IPS-NIHi7 (cell line): ENCODE results near the gene SUV39H2.
"Not testable (repeated sequence)": the region's sequence is repeated elsewhere in the genome, so short reads cannot be mapped to it uniquely, and the experiment has no call there.

Source experiments
- DNase-seq: peaks from one replicate; pipeline ENCODE4 v3.0.0; 2012; ENCODE audit warnings: mixed read lengths; ENCODE audit errors: extremely low spot score

Gene SUV39H2, protein sequence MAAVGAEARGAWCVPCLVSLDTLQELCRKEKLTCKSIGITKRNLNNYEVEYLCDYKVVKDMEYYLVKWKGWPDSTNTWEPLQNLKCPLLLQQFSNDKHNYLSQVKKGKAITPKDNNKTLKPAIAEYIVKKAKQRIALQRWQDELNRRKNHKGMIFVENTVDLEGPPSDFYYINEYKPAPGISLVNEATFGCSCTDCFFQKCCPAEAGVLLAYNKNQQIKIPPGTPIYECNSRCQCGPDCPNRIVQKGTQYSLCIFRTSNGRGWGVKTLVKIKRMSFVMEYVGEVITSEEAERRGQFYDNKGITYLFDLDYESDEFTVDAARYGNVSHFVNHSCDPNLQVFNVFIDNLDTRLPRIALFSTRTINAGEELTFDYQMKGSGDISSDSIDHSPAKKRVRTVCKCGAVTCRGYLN

DNA sequence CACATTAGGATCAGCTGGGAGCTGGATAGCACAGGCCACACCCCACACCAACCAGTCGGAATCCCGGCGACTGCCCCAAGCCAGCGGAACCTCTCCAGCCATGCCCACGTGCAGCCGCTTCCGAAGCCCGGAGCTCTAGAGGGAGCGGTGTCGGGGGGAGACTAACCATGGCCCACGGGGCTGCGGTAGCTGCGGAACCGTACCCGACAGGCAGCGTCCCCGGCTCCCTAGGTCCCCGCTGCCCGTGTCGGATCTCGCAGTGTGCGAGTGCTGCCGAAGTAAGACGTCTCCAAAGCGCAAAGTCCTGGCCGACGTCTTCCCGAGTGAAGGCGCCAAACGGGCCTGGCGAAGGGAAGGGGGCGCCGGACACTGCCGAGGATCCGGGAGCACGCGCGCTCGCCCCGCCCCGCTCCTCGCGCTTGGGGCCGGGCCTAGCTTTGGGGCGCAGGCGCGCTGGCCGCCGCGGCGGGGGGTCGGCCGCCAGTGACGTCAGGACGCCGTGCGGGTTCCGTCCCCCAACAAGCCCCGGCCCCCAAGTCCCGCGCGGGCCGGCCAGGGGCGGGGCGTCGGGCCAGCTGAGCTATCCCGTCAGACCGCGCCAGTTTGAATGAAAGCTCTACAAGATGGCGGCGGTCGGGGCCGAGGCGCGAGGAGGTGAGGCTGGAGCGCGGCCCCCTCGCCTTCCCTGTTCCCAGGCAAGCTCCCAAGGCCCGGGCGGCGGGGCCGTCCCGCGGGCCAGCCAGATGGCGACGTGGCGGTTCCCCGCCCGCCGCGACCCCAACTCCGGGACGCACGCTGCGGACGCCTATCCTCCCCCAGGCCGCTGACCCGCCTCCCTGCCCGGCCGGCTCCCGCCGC is at the start of gene SUV39H2:
Gene SUV39H2 (plus strand): TSS at position 601 of the 858 bp plus-strand sequence. CDS start 23 bp downstream, at position 624.
- DNase-seq, result peak; percentile 99

DNA sequence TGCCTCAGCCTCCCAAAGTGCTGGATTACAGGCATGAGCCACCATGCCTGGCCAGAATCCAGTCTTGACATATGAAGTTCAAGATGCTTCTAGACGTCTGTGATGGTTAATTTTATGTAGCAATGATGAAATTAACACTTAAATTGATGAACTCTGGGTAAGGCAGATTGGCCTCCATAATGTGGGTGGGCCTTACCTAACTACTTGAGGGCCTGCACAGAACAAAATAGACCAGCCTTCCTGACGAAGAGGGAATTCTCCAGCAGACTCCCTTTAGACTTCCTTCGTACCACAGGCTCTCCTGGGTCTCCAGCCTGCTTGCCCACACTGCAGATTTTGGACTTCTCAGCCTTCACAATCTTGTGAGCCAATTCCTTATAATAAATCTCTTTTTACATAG is 45.6 kb upstream of the SUV39H2 start:
- no peak for DNase-seq

DNA sequence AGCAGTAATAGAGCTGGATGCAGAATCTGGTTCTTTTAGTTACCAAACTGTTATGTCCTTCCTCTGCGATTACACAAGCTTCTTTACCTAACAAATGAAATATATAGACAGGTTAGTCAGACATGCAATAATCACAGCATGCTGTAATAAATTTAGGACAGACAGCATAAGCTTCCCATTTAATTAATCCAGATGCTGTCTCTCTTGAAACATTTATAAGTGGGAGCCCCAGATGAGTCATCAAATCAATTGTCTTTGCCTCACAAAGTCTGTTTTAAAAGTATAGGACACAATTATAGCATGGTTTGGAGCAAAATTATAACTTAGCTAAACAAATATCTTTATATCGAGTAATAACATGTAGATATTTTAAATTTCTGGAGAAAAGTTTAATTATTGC is 42.5 kb upstream of the SUV39H2 start:
- DNase-seq, result no peak

DNA sequence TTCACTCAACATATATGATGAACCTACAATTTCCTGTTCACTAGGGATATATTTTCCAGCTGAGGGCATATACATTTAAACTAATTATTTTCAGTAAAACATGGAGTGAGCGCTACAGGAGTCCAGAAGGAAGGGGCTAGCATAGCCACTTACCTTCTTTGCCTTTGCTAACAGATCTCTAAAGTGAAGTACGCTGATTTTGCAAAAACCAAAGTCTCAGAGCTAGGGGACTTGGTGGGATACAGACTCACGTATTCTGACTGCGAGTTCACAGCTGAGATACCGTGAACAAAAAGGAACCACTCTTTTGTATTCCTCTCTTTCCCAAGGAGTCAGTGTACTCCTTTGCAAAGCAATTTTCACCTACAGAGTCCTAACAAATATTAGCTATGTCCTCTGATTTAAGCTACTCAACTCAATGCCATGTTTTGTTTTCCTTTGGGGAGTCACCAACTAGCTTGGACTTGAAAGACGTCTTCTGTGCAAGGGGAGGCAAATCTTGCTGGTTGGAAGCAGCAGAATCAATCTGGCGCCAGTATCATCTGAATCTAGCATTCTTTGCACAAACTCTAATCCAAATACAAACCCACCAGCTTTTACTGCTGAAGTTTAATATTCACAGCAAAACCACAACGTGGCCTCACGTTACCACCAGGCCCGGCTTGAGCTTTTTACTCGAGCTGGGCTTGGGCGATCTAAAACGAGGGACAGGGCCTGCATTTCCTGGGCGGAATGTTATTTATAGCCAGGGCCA is 41.5 kb upstream of the SUV39H2 start:
- DNase-seq, result no peak

DNA sequence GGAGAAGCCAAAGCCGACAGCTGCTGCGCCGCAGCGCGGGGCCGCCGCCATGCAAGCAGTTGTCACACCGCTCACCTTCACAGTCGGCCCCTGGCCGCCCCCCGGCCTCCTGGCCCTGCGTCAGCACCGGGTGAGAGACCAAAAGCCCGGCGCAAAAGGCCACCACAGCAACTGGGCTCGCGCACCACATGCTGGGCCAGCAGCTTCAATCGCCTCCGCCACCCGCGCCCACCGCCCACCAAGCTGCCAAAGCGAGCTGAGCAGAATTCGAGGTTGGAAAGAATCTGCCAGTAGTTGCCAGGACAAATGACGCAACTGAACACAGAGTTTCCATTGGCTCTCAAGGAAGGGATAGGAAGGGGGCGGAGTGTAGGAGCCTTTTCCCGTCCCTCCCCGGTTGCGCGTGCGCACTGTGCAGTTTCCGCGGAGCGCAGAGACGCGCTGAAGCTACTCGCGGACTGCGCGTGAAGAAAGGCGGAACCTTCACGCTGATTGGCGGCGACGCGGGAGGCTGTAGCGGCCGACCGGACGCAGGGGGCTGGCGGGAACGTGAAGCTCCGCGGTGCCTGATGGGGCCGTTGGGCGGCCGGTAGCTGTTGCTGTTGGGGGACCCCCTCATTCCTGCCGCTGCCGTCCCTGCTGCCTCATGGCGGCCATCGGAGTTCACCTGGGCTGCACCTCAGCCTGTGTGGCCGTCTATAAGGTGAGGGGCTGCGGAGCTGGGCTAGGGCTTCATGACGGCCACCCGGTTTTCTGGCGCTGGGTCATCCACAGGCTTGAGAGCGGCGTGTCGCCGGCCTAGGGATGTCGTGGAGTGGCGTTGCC is 40.7 kb upstream of the SUV39H2 start, which contains the start of the genes CDNF, HSPA14 and MSANTD7:
Gene CDNF (minus strand): TSS at position 281 of the 825 bp plus-strand sequence. CDS start 91 bp downstream, at position 190.
Gene HSPA14 (plus strand): TSS at position 550 of the 825 bp plus-strand sequence. CDS start 97 bp downstream, at position 647.
Gene MSANTD7 (plus strand): TSS at position 550 of the 825 bp plus-strand sequence. CDS start 3,979 bp downstream, outside the sequence.
- peak; percentile 98 for DNase-seq

DNA sequence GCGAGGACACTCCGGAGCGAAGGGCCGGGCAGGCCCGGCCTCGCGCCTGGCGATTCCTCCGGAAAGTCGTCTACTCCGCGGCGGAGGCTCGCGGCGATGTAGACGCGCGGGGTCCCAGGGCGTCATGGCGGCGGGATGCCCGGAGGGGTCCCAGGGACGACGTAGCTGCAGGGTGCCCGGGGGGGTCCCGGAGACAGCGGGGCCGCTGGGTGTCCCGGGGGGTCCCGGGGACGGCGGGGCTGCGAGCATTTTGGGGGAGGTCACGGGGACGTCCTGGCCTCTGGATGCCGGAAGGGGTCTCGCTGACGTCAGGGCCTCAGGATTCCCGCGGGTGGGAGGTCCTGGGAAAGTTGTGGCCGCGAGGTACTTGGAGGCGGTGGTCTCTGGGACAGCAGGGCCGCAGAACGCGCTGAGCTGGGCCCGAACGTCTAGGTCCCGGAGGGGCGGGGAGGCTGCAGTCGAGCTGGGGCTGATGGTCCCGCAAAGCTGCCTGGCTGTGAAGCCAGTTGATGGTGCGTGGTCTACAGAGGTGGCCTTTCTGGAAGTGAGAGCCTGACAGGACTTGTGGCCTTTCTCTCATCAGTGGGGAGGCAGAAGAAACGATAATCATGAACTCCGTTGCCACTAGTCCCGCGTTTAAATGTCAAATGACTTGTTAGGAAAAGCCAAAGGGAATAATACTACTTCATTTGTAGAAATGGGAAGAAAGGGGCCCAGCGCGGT is 39.9 kb upstream of the SUV39H2 start:
- DNase-seq, result peak; percentile 68

DNA sequence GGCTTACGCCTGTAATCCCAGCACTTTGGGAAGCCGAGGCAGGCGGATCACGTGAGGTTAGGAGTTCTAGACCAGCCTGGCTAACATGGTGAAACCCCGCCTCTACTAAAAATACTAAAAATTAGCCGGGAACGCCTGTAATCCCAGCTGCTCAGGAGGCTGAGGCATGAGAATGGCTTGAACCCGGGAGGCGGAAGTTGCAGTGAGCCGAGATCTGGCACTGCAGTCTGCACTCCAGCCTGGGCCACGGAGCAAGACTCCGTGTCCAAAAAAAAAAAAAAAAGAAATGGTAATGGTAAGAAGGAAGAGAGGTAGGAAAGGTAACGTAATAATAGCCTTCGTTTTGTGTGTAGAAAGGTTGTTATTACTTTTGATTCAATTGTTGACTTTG is 39.4 kb upstream of the SUV39H2 start:
- no peak for DNase-seq

DNA sequence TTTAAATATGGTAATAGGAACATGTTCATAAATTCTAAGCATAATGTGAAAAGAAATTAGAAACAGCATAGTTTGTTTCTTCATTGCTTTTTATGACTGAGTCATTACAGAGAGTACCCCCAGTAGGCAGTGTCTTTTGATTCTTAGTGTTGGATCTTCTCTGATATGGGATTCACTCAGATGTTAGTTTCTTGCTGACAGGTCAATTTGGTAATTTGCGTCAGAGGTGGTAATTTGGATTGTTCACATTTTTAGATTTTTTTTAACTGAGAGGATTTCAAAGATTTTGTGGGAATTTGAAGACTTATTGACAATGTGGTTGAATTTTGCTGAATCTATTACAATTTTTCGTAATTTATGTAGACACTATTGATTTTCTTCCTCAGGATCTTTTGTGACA is 38.5 kb upstream of the SUV39H2 start:
- no peak for DNase-seq

DNA sequence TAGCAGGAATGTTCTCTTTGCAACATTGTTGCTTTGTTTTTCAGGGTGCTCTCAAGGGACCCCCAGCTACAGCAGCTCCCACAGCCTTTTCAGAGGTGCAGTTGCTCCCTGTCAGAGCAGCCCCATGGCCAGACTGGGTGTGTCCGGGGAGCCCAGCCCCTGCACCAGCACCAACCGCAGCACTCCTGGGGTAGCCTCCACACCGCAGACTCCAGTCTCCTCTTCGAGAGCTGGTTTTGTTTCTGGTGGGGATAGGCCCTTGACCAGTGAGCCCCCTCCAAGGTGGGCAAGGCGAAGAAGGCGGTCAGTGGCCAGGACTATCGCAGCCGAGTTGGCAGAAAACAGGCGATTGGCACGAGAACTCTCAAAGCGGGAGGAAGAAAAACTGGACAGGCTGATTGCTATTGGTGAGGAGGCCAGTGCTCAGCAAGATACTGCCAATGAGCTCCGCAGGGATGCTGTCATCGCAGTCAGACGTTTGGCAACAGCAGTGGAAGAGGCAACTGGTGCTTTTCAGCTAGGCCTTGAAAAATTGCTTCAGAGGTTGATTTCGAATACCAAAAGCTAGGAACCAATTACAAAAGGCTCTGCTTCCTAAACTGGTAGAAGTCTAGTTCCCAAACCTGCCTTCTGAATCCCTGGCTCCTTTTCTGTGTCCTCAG is 35.2 kb upstream of the SUV39H2 start:
- no peak for DNase-seq

DNA sequence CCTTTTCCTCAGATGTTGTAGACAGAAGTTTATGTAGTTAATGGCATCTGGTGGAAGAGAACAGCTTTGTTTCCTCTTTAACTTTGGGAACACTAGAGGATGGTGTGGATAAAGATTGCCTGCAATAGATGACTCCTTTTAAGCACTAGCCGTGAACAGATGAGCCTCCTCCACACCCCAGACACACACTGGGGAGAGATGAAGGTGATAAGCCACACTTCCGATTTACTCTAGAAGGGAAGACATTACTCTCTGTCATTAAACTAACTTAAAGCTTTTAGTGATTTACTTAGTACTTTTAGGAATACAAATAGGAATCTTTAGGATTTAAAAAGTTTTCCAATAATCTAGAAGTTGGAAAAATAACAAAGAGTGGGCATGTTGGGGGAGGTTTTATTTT is 33.7 kb upstream of the SUV39H2 start:
- no peak for DNase-seq

DNA sequence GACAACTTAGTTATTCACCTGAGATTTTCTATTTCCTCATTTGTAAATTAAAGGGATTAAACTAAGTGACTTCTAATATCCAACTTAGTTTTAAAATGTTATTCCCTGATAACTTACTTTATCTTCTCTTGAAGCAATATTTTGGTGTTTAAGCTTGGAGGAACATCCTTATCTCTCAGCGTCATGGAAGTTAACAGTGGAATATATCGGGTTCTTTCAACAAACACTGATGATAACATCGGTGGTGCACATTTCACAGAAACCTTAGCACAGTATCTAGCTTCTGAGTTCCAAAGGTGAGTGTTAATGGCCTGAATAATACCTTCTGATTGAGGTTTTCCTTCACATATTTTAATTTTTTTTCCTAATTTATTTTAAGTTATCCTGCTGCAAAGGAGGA is 26.4 kb upstream of the SUV39H2 start:
- no peak for DNase-seq

DNA sequence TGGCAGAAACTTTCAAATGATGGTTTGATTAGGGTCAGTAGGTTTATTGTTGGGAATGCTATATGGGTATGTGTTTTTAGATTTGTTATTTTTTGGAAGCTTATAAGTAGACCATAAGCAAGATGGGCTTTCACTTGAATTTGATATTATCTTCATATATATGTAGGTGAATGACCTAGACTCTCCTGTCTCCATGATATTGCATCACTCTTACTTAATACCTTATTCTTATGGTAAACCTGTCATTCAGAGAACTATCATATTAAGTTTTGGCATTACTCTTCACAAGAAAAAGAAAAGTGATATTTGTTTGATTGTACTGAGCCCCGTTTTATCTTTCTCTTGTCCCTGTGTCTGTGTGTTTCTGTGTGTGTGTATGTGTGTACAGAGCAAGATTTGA is 23.2 kb upstream of the SUV39H2 start:
- no peak for DNase-seq

DNA sequence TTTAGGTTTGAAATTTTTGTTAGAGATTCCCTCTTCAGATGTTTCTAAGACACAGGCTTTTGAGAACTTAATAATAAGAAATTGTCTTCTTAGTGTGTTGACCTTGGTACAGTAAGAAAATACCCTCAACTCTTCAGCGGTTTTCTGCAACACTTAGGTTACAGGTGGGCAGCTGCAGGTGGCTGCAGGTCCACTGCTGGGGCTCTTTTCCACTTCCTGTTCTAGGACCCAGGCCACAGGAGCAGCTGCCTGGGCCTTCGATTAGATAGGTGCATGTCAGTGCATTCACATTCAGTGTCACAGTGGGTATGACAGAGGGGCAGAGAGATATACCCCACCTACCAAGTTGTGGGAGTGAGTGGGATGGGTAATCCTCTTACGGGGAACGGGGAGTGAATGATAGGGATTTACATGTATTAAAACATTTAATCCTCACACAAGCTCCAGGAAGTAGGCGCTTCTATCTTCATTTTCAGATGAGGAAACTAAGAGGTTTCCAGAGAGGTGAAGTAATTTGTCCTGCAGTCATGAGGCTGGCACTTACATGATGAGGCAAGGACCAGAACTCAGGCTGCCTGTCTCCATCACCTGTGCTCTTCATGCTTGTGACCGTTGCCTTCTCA is 20.2 kb upstream of the SUV39H2 start:
- no peak for DNase-seq

DNA sequence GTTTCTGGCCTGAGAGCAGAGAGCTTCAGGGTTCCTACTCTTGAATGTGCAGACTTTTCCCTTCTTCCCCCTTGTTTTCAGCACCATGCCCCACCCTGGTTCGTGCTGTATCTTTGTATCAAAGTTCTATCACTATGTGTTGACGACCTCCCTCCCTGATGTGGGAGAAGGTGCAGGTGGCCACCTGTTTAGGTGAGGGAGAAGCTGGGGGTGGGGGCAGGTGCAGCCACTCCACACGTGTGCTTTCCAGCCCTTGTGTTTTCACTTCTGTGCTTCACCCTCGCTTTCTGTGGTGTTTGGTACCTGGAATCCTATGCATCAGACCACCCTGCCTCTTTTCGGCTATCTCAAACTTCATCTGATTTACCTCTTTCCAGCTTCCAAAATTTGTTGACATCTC is 19.6 kb upstream of the SUV39H2 start:
- DNase-seq, result no peak

DNA sequence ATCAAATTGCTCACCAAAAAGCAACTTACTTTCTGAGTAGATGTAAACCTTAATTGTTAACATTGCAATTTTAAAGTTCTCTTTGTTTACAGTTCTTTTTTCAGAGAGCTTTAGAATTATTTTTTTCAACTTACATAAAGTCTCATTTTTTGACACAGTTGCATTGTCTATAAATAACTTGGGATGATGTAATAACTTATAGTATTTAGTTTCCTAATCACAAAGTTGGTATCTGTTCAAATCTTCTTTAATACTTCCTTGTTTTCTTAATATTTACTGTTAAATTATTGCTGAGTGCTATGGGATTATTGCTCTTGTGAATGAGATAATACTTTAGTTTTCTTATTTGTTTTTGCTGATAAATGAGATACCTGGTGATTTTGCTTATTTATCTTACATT is 18.9 kb upstream of the SUV39H2 start:
- no peak for DNase-seq

DNA sequence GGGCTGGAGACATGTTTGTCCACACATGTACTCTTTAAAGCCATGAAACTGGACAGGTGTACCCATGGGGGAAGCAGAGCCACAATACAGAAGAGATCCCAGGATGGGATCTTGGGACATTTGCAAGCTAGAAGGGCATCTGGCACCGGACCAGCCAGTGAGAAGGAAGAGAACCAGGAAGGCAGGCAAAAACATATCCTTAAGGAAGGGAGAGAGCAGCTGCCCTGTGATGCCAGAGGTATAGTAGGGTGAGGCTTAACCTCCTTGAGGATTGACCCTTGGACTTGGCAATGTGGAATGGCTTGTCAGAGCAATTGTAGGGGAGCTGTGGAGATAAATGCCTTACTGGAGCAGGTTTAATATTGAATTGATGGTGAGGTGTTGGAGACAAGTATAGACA is 17.9 kb upstream of the SUV39H2 start:
- DNase-seq, result no peak

DNA sequence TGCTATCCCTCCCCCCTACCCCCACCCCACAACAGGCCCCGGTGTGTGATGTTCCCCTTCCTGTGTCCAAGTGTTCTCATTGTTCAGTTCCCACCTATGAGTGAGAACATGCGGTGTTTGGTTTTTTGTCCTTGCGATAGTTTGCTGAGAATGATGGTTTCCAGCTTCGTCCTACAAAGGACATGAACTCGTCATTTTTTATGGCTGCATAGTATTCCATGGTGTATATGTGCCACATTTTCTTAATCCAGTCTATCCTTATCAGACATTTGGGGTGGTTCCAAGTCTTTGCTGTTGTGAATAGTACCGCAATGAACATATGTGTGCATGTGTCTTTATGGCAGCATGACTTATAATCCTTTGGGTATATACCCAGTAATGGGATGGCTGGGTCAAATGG is 14.2 kb upstream of the SUV39H2 start:
- not testable (repeated sequence) for DNase-seq

DNA sequence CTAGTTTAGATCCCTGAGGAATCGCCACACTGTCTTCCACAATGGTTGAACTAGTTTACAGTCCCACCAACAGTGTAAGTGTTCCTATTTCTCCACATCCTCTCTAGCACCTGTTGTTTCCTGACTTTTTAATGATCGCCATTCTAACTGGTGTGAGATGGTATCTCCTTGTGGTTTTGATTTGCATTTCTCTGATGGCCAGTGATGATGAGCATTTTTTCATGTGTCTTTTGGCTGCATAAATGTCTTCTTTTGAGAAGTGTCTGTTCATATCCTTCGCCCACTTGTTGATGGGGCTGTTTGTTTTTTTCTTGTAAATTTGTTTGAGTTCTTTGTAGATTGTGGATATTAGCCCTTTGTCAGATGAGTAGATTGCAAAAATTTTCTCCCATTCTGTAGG is 13.8 kb upstream of the SUV39H2 start:
- DNase-seq, result not testable (repeated sequence)

DNA sequence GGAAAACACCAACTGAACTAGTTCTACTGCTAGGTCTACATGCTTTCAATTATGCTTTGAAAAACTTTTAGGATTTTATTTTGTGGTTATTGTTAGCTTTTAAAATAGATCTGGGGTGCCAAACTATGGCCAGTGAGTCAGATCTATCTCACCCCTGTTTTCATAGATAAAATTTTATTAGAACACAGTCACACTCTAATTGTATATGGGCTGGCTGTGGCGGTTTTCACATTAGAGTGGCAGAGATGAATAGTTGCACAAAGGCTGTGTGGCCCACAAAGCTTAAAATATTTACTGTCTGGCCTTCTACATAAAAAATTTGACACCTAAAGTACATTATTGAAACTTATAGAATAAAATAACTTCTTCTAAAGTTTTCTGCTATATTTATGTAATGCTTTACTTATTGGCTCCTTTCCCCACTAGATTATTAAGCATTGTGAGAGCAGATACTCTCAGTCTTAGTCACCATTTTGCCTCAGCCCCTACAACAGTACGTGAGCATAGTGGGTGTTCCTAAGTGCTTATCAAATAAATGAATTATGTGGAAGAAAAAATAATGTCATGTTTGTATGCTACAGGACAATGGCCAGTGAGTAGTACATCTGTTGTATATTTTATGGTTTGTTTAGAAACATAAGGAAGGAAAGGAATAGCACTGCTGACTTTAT is 5.4 kb upstream of the SUV39H2 start:
- DNase-seq, result no peak
